Esophagus (tissue), 2 donors: ENCODE data around the gene NEK11. TPM values are rescaled to one million over a fixed set of nuclear protein-coding genes. Genes with fewer than 3 reads are reported as not detected.
A peak's percentile ranks its signal among the peaks of the same experiment; 100 is the strongest.

Experiments
- H3K27ac ChIP-seq, 2 donors: one replicate each; pipeline ENCODE4 v1.5.1; 2013; ENCODE audit warnings: low read depth in 2 of 2, mild to moderate bottlenecking in 2 of 2, inconsistent platforms in 1 of 2, low read length in 1 of 2, moderate library complexity in 1 of 2
- H3K27me3 ChIP-seq, 2 donors: one replicate each; pipeline ENCODE4 v1.6.1; 2013; ENCODE audit warnings: low read length in 2 of 2, control low read depth in 1 of 2, mild to moderate bottlenecking in 1 of 2; ENCODE audit not compliant: insufficient read depth in 2 of 2, control insufficient read depth in 1 of 2
- H3K36me3 ChIP-seq, 2 donors: one replicate each; pipeline ENCODE4 v1.6.1; 2013; ENCODE audit warnings: low read length in 1 of 2; ENCODE audit not compliant: control insufficient read depth in 2 of 2, insufficient read depth in 2 of 2
- H3K4me1 ChIP-seq, 2 donors: one replicate each; pipeline ENCODE4 v1.6.1; 2013; ENCODE audit warnings: low read length in 1 of 2; ENCODE audit not compliant: control insufficient read depth in 2 of 2, insufficient read depth in 2 of 2
- H3K4me3 ChIP-seq, 2 donors: one replicate each; pipeline ENCODE4 v1.5.1; 2013; ENCODE audit warnings: low read length in 2 of 2, mild to moderate bottlenecking in 2 of 2, low read depth in 1 of 2, moderate library complexity in 1 of 2
- H3K9me3 ChIP-seq, 2 donors: one replicate each; pipeline ENCODE4 v1.6.1; 2013; ENCODE audit warnings: mild to moderate bottlenecking in 2 of 2, low read depth in 1 of 2, low read length in 1 of 2, moderate library complexity in 1 of 2; ENCODE audit not compliant: control insufficient read depth in 2 of 2, insufficient read depth in 1 of 2
- WGBS, 2 donors: extraction: QIAGEN DNeasy Blood & Tissue Kit; methylation state at CpG; one replicate each; pipeline ENCODE4 v1.1.7; 2013; 5-methylcytosine and 5-hydroxymethylcytosine counted together
- polyA plus RNA-seq, 2 donors: library from polyadenylated mRNA; stranded (reverse); fragments of 200-250 nt; gene quantifications; one replicate each; pipeline ENCODE4 v1.2.3, GENCODE V29; 2013
- donor health status: healthy with polysubstance abuse.
- donor health status: Bipolar disorder and iron deficiency.

The NEK11 gene, protein sequence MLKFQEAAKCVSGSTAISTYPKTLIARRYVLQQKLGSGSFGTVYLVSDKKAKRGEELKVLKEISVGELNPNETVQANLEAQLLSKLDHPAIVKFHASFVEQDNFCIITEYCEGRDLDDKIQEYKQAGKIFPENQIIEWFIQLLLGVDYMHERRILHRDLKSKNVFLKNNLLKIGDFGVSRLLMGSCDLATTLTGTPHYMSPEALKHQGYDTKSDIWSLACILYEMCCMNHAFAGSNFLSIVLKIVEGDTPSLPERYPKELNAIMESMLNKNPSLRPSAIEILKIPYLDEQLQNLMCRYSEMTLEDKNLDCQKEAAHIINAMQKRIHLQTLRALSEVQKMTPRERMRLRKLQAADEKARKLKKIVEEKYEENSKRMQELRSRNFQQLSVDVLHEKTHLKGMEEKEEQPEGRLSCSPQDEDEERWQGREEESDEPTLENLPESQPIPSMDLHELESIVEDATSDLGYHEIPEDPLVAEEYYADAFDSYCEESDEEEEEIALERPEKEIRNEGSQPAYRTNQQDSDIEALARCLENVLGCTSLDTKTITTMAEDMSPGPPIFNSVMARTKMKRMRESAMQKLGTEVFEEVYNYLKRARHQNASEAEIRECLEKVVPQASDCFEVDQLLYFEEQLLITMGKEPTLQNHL
- 1 to 10 TPM; 1.2 to 1.5 TPM for polyA plus RNA-seq

DNA sequence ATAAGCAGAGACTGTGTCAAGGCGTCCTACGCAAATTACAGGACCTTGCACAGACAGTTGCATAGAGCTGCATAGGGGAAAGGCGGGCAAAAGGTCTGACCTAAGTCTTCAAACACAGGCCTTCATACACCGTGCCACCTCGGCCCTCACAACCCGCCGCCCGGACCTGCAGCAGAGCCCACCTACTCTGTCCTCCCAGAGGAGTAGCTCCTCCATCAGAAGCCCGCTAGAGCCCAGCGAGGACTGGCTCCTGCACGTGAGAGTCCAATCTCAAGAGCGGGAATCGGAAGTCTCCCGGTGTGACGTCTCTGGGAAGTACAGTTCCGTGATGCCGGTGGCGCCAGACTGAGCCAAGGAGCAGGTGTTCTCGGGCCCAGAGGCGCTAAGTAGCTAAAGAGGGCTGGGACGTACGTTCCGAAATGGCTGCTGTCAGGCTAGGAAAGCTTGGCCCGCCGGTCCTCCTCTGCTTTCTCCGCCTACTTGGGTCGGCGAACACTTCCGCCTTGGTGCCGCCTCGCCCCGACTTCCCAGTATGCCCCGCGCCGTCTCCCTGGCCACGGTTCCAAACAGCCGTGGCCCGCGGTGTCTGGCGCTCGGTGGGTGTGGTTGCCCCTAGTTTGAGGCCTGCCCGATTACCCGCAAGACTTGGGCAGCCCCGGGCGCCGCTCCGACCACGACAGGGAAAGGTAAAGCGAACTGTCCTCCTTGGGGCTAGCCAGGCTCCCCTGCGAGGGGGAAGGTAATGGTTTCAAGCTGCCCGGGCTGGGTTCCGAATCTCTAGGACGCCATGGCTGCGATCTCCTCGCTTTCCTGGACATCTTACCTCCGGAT lies at the start of gene NEK11, which contains the start of gene ASTE1:
Gene NEK11 (plus strand): TSS at position 557 of the 831 bp plus-strand sequence. CDS start 2,832 bp downstream, outside the sequence.
Gene ASTE1 (minus strand): TSS at position 505 of the 831 bp plus-strand sequence. CDS start 1,519 bp downstream, outside the sequence.
- Histone ChIP-seq H3K36me3 (no peaks in the 10 kb centered on the region), H3K9me3 (no peaks in the 10 kb centered on the region), H3K4me3 (peak within 1 kb of the TSS; percentile 76 to 94), H3K27me3 (no peaks in the 10 kb centered on the region), H3K4me1 (peaks cover 0 to 3% of the 10 kb centered on the region in 2 donors), H3K27ac (peak within 1 kb of the TSS; percentile 92 to 99)
- 0 to 1% methylated on average over 56 of the region's 56 CpGs for WGBS, 2 donors

DNA sequence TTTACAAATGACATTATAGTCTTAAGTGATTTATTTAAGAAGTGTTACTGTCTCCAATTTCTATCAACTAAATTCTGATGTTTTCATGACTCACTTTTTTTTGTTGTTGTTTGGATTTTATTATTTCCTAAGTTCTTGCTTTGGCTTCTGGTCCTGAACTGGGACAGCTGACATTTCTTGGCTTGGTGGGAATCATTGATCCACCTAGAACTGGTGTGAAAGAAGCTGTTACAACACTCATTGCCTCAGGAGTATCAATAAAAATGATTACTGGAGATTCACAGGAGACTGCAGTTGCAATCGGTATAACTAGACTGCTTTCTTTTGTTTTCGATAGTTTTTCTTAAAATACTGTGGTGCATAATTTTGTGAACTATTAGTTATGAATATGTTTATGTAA lies 47.6 kb upstream of the NEK11 start:
- Histone ChIP-seq H3K27me3 (no peaks in the 10 kb centered on the region), H3K9me3 (no peaks in the 10 kb centered on the region), H3K27ac (no peak overlapping the region), H3K4me1 (no peaks in the 10 kb centered on the region), H3K36me3 (peaks cover 0 to 4% of the 10 kb centered on the region in 2 donors), H3K4me3 (no peak overlapping the region)
- WGBS, 2 donors, result 84 to 88% methylated on average over 2 of the region's 2 CpGs

DNA sequence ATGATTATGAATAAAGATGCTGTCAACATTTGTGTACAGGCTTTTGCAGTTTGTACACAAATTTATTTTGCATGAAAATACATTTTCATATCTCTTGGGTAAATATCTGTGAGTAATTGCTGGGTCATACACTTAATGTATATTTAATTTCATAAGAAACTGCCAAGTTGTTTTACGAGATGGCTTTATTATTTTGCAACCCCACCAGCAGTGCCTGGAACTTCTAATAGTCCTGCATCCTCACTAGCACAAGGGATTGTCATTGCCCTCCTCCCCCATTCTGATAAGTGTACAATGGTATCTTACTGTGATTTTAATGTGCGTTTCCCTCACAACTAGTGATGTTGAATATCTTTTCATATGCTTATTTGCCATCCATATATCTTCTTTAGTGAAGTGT lies 45.2 kb upstream of the NEK11 start:
- Histone ChIP-seq H3K27me3 (no peaks in the 10 kb centered on the region), H3K36me3 (peaks cover 0 to 3% of the 10 kb centered on the region in 2 donors), H3K9me3 (no peaks in the 10 kb centered on the region), H3K4me1 (no peaks in the 10 kb centered on the region), H3K27ac (no peak overlapping the region), H3K4me3 (no peak overlapping the region)
- WGBS, 2 donors, result 90 to 92% methylated on average over 2 of the region's 2 CpGs

DNA sequence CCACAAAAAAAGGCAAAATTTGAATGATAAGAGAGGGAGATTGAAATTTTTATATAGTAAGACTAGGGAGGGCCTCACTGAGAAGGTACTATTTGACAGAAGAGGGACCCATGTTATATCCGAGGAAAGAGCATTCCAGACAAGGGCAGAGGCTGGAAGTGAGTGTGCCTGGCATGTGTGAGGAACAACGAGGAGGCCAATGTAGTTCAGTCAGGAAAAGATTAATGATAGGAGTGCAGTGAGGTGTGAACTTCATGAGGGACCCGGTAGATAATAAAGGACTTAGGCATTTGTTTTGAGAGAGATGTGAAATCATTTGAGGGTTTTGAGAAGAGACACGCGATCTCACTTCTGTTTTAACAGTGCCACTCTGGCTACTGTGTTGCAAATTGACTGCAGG lies 36.4 kb upstream of the NEK11 start:
- WGBS, 2 donors, result 64 to 80% methylated on average over 5 of the region's 5 CpGs
- H3K4me1 ChIP-seq, result no peaks in the 10 kb centered on the region
- H3K4me3 ChIP-seq, result no peak overlapping the region
- H3K9me3 ChIP-seq, result no peaks in the 10 kb centered on the region
- no peak overlapping the region for H3K27ac ChIP-seq
- H3K27me3 ChIP-seq, result no peaks in the 10 kb centered on the region
- peaks cover 0 to 4% of the 10 kb centered on the region in 2 donors for H3K36me3 ChIP-seq

DNA sequence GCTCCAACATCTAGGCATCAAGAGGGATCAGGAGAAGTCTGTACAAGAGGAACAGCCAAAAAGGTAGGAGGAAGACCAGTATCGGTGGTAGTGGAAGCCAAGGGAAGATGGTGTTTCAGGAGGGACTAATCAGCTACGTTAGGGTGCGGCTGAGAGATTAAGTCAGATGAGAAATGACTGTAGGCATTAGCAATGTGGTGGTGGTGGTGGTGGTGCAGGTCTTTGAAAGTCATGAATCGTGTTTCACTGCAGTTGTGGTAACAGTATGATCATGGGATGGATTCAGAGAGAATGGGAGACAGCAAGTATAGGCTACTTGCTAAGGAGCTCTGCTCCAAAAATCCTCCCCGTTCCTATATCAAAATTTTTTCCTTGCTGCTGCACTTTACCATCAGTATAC lies 35.6 kb upstream of the NEK11 start:
- H3K4me3 ChIP-seq, result no peak overlapping the region
- H3K36me3 ChIP-seq, result peaks cover 0 to 4% of the 10 kb centered on the region in 2 donors
- no peaks in the 10 kb centered on the region for H3K27me3 ChIP-seq
- no peak overlapping the region for H3K27ac ChIP-seq
- 95 to 96% methylated on average over 5 of the region's 5 CpGs for WGBS, 2 donors
- no peaks in the 10 kb centered on the region for H3K9me3 ChIP-seq
- H3K4me1 ChIP-seq, result no peaks in the 10 kb centered on the region

DNA sequence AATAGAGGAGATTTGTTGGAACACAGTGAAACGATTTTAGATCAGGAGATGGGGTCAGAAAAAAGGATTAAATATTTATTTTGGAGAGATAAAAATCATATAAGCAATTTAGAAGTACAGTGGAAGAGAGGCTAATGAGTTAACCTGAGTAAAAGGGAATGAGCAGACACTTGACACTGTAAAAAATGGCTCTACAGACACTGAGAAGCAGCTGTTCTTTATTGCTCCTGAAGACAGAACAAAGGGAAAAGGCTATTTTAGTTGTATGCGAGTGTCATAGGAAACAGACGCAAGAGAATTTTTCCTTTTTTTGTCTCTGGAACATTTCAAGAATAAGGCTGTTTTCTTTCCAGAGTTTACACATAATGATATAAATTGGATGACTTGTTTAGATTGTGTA lies 34.3 kb upstream of the NEK11 start:
- Histone ChIP-seq H3K4me3 (no peak overlapping the region), H3K4me1 (no peaks in the 10 kb centered on the region), H3K36me3 (peaks cover 0 to 4% of the 10 kb centered on the region in 2 donors), H3K27ac (no peak overlapping the region), H3K9me3 (no peaks in the 10 kb centered on the region), H3K27me3 (no peaks in the 10 kb centered on the region)
- 79 to 84% methylated on average over 3 of the region's 3 CpGs for WGBS, 2 donors

DNA sequence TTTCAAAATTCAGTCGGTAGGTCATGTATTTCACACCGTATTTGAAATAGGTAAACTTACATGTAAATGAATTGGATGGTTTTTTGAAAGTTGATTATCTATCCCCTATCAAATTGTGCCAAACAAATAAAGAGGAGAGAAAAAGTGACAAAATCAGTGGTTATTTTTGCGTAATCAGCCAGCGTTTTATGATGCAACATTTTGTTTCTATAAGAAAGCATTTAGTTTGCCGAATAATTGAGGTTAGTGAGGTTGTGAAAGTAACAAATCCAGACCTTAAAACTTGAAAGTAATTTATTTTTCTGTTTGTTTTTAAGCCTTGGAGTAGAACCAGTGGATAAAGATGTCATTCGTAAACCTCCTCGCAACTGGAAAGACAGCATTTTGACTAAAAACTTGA lies 29.4 kb upstream of the NEK11 start:
- Histone ChIP-seq H3K9me3 (no peaks in the 10 kb centered on the region), H3K27ac (no peak overlapping the region), H3K4me3 (no peak overlapping the region), H3K27me3 (no peaks in the 10 kb centered on the region), H3K4me1 (no peaks in the 10 kb centered on the region), H3K36me3 (no peaks in the 10 kb centered on the region)
- 92 to 94% methylated on average over 7 of the region's 7 CpGs for WGBS, 2 donors

DNA sequence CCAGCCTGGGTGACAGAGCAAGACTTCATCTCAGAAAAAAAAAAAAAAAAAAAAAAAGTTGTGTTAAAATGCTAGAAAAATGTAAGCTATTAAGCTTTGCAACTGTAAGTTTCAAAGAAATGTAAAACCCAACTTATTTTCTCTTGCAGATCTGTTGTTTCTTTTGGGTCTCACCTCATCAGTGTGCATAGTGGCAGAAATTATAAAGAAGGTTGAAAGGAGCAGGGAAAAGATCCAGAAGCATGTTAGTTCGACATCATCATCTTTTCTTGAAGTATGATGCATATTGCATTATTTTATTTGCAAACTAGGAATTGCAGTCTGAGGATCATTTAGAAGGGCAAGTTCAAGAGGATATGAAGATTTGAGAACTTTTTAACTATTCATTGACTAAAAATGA lies 25.6 kb upstream of the NEK11 start:
- 91 to 95% methylated on average over 1 of the region's 1 CpG for WGBS, 2 donors
- Histone ChIP-seq H3K4me3 (no peak overlapping the region), H3K27me3 (no peaks in the 10 kb centered on the region), H3K9me3 (no peaks in the 10 kb centered on the region), H3K36me3 (peaks cover 0 to 3% of the 10 kb centered on the region in 2 donors), H3K27ac (no peak overlapping the region), H3K4me1 (no peaks in the 10 kb centered on the region)

DNA sequence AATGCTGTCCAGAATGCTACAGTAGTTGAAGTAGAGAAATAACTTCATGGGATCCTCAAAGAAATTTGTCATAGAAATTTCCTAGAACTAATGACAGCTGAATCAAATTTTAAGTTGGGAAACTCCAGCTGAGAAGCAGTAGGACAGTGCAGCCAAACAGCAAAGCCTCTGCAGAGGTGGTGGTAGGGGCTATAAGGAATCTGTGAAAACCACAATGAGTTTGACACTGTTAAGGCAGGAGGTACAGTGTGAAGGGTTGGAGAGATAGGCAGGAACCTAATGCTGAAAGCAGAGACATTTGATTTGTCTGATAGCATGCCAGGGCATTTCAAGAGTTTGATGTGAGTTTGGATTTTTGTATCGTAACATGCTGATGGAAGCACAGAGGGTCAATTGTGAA lies 22.1 kb upstream of the NEK11 start:
- Histone ChIP-seq H3K9me3 (no peaks in the 10 kb centered on the region), H3K4me1 (no peaks in the 10 kb centered on the region), H3K27me3 (no peaks in the 10 kb centered on the region), H3K27ac (no peak overlapping the region), H3K36me3 (peaks cover 0 to 3% of the 10 kb centered on the region in 2 donors), H3K4me3 (no peak overlapping the region)
- WGBS, 2 donors, result 94 to 96% methylated on average over 1 of the region's 1 CpG
